SK-N-DZ (cell line): ENCODE data around the gene MYOM3.

Experiments
- DNase-seq: peaks from one replicate; pipeline ENCODE4 v3.0.0-alpha.2; 2015; ENCODE audit warnings: low spot score

Gene MYOM3

DNA sequence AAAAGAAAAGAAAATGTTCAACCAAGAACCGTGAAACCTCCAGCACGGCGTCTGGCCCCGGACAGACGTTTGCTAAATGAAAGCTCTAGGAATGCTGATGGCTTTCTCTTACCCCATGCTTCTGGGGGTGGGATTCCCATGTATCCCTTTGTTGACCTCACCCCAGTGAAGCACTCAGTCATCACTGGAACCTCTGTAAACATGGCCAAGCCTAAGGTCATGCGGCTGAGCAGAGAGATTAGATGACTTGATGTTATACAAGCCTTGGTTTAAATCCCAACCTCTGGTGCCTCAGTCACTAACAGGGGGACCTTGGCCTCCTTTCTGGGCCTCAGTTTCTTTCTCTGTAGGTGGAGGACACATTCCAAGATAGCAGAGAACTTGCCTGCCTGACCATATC, 2.8 kb upstream of the MYOM3 start:
- no peak for DNase-seq

DNA sequence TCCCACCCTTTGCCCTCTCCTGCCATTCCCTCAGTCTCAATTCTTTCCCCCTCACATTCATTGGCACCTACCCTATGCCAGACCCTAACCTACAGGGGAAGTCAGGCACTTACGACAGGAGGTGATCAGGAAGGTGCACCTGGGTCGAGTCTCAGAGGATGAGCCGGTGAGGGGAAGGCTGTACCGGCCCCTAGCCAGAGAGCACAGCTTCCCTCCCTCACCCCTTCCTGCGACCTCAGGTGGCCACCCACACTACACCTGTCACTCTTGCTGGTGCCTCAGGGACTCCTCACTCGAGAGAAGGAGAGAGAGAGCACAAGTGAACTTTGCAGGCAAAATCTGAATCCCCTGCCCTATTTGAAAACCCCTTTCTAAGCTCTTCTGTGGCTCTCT, 1.7 kb upstream of the MYOM3 start:
- DNase-seq, result no peak

DNA sequence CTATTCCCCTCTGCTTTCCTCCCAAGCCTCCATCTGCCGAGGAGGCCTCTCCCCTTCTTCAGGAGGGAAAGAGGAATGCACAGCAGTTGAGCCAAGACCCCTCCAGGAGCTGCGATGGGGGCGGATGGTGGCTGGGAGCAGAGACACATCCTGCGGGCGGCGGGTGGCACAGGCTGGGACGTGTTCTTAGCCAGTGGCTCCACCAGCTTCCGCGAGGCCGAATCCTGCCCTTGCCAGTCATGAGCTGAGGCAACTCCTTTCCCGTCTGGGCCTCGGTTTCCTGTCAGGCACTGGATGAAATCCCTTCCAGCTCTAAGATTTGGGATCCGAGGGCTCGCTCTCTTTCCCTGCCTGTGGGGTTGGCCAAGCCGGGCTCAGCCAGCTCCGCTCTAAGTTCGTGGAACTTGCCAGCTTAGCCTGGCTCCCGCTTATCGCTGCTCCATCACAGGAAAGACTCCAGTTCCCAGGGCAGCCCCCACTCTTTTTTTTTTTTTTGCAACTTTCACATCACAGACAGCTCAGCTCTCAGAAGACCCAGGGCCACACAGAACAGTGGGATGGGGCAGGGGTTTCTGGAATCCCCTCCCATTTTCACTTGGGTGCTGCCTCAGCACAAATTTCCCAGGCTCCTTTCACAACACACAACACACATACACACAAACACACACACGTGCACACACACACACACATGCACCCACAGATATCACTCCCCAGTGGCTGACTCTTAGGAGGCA, 506 bp downstream of the MYOM3 start:
- DNase-seq, result no peak

DNA sequence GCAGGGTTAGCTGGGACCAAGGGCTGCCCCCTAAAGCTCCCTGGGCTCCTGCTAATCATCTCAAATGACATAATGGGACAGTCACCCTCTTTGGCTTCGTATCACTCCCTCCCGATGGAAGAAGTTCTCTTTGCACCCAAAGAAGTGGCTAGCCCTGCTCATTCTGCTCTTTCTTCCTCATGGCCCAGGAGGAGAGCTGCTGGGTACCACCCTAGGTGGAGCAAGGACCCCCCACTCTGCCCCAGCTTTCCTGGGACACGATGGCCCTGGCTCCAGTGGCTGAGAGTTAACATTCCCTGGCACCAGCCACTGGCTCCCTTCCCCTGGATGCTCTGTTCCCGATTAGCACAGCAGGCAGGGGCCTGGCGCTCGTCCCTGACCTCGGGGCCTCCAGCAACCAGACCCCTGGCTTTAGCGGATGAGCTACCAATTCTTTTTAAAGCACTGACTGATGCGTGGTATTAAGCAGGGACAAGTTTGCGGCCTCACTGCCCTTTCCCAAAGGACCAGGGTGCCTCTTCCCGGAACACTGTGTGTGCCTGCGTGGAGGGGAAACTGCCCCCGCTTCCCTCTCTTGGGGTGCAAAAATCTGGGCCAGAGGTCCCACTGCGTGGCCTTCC, 1.2 kb downstream of the MYOM3 start:
- DNase-seq, result no peak

DNA sequence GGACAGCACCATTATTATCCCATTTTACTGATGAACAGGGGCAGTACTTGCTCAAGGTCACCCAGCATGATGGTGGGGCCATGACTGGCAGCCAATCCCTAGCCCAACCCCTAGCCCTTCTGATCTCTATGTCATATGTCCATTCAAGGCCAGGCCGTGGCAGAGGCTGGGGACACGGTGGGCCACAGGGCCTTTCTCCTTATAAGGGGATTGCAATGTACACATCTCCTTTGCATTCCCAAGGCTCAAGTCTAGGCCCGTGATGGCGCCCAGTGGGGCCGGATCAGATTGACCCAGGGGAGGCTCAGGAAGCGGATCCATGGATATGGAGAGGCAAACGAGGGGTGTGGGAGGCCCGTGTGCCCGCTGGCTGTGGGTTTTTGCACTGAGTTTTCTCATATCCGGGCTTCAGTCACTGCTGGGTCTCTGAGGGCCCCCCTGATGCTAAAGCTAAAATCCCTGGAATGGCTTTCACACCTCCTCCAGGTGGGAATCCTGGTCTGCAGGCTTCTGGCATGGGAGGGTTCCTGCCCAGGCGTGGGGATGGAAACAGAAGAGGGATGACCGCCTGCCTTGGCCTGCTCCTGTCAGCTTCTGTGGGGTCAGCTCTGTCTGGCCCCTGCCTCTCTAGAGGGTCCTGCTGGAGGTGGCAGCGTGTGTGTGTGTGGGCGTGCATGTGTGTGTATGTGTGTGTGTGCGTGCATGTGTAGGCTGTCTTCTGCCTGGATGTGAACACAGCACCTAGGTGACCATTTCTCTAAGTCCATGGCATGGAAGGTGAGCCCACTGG, 2.1 kb downstream of the MYOM3 start:
- DNase-seq, result no peak

DNA sequence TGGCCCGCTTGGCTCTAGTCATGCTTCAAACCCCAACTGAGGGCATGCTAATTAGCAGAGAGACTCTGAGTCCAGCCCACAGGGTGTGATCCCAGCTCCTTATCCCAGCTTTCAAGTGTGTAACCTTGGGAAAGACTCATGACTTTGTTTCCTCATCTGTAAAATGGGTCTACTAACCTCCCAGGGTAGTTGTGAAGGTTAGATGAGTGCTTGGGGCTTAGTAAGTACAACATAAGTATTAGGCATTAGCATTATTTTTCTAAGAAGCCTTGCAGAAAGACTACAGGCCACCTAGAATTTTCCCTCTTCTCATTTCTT, 2.8 kb downstream of the MYOM3 start:
- DNase-seq, result no peak

DNA sequence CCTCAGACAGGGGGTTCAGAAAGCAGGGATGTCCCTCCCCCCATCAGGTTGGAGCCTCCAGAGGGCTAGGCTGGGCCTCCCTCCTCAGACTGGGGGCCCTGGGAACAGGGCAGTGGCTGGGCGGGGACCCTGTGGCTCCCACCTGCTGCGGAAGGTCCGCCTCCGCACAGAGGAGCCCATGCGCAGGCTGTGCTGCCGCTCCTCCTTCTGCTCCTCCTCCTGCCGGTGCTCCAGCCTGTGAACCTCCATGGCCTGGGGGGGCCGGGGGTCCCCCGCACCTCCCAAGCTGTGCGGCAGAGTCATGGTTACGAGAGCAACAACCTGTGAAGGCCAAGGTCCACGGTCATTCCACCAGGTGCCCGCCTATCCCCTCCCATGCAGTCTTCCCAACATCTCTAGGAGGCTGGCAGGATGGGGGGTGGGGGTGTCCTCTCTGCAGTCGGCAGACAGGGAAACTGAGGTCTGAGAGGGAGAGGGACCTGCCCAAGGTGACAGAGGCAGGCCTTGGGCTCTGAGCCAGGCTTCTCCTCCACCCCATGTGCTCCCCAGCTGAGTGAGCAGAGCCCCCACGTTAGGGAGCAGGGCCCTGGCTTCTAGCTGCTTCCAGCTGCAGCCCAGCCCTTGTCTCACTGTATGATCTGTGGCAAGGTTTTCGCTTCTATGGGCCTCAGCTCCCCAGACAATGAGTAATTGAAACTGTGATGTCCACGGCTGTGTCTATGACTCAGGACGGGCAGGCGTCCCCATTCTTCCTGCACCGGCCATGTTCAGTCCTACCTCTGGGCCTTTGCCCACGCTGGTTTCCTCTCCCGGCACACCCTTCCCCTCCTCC, 3.4 kb downstream of the MYOM3 start:
- no peak for DNase-seq

DNA sequence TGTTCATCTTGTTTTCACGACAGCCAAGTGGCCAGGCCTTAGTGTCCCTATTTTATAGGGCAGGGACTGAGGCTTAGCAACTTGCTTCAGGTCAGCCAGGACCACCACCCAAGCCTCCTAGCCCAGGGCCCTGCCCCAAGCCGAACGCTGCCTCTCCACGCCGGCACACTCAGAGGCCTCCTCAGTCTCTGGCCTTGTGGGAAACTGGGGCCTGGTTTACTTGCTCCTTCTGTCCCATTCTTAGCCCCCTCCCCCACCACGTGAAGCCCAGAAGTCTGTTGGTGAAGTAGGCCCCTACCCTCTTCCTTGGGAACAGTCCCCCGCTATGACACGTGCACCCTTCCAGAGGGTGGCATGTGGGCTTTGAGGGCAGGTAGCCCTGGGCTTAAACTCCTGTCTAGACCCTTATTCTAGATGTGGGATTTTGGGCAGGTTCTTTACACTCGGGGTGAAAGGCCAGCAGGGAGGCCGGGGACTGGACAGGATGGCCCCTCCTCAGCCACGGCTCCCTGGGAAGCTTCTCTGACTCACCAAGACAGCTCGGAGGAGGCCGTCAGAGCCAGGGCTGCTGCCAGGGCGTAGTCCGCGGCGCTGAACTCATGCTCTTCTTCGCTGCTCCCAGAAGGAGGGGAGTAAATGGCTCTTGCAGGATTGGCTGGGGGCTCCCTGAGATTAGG, 4.3 kb downstream of the MYOM3 start:
- no peak for DNase-seq

DNA sequence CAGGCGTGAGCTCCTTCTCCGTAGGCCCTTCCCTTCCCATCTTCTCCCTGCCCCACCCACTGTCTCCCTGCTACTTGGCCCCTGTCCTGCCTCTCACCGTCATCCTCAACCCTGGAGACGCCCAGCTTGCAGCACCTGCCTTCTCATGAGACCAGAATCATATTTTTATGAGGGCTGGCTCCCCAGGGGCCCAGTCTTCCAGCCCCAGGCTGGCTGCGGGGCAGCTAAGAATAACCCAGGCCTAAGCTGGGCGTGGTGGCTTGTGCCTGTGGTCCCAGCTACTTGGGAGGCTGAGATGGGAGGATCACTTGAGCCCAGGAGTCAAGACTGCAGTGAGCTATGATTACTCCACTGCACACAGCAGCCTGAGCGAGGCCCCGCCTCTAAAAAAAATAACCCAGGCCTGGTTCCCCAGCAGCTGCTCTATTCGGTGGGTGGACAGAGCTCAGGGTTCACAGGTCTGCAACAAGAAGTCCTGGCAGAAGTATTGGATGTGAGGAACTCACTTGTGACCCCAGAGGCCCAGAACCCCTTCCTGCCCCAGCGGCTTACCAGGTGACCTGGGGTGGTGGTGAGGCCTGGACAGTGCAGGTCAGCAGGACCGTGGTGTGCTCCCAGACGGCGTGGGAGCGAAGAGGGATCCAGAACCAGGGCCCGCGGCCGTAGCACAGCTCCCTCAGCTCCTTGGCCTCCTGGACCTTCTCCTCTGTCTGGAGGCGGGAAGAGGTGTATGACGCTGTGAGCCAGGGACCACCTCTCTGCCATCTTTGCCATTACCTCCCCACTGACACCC, 6.4 kb downstream of the MYOM3 start:
- no peak for DNase-seq

DNA sequence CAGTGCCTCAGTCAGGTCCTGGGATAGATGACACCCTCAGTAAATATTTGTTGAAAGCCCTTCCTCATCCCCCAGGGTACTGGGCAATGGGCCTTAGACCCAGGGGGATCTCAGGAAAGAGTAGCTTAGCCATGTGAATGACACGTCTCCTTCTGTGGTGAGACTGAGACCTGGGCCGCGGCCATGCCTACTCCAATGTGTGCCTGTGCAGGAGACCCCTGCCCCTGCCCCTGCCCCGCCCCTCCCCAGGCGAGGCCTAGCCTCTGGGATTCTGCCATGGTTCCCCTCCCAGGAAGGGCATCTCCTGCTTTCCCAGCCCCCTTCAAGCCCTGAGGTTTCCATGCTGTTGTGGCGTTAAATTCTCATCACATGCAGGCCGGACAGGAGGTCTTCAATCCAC, 7.1 kb downstream of the MYOM3 start:
- no peak for DNase-seq

DNA sequence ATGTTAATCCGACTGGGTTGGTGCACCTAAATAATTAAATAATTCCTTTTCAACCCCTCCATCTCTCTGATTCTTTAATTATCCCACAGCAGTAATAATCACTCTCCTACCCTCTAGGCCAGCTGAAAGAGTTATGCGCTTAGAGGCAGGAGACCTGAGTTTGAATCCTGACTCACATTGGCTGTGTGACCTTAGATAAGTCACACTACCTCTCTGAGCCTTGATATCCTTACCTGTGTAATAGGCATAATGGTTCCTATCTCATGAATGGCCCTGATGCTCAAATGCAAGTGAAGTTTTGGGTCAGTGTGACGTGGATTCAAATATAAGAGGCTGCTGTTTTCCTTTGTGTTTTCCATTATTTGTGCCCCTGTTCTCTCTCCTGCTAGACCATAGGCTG, 8.1 kb downstream of the MYOM3 start:
- DNase-seq, result no peak

DNA sequence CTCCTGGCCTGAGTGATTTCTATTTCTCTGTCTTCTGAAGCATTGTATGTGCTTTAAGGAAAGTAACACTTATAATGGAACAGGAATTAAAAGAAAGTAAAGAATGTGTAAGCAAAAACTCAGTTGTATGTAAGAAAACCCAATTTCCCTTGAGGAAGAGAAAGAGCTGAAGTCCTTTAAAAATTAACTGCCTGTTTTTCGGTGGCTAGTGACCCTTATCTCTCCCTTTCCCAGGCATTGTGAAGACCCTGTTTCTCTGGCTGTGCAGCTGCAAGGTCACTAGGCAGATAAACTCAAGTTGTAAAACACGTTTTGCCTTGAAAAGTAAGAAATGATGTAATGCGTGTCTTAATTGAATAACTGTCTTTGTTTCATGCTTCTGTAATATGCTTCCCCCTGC, 8.5 kb downstream of the MYOM3 start:
- DNase-seq, result no peak

DNA sequence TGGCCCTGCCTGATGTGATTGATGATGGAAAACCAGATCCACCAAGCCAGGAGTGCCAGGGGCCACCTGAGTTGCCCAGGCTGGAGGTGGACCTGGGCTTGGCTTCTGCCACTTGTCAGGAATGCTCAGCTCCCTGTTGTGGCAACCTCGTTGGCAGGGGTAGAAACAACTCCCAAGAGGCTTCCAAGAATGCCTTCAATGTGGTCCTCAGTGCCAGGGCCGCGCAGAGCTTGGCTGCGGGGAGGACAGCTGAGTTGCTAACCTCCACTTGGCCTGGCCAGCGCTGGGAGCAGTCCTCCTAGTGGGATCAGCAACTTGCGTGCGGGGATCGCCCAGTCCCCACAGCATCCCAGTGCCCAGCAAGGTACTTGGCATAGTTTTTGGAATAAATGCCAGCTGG, 9.0 kb downstream of the MYOM3 start:
- no peak for DNase-seq

DNA sequence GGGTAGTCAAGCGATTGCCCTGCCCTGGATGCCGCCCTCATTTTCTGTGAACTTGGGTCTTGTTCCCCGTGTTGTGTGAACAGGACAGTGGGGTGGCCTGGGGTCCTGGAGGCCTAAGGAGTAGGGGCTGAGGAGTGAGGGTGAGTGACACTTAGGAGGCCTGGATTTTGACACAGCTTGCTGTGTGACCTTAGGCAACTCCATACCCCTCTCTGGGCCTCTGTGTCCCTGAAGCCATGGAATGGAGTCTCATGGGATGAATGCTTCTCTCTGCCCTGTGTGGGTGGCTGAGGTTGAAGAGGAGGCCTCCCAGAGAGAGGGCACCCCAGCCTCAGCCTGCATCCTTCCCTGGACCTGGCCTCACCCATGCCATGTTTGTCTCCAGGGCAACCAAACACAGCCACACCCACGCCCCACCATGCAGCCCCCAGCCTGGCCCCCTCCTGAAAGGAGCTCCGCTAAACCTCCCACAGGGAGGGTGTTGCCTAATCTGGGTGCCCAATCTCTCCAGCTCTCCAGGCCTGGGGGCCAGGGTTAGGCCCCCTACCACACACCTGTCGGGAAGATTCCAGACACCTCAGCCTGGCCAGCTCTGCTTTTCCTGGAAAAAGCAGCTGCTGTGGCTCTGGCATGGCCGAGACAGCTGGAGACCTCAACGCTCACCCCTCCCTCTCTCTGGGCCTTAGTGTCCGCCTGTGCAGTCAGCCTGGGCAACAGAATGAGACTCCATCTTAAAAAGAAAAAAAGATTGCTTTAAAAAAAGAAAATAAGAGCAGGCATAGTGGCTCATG, 9.9 kb downstream of the MYOM3 start:
- peak; percentile 22 for DNase-seq

DNA sequence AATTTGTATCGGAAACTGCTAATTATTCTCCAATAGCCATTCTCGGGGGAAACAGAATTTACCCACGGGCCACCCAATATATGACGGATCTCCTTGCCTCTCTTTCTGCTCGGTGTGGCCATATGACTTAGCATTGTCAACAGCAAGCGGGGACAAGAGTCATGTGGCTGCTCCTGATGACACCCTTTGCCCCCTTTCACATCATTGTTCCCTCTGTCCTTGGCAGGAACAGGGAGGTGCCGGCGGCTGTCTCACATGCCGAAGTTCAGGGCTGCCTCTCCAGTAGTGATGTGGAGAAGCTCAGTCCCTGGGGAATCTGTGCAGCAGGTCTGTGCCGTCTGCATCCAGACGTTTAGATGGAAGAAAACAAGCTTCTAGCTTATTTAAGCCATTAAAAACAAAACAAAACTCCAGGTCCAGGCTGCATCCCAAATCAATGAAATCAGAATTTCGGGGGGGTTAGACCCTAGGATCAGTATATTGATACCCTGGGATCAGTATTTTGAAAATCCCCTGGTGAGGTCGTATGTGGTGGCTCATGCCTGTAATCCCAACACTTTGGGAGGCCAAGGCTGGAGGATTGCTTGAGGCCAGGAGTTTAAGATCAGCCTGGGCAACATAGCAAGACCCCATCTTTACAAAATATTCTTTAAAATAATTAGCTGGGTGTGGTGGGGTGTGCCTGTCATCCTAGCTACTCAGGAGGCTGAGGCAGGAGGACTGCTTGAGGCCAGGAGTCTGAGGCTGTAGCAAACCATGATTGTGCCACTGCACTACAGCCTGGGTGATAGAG, 10.8 kb downstream of the MYOM3 start:
- no peak for DNase-seq

DNA sequence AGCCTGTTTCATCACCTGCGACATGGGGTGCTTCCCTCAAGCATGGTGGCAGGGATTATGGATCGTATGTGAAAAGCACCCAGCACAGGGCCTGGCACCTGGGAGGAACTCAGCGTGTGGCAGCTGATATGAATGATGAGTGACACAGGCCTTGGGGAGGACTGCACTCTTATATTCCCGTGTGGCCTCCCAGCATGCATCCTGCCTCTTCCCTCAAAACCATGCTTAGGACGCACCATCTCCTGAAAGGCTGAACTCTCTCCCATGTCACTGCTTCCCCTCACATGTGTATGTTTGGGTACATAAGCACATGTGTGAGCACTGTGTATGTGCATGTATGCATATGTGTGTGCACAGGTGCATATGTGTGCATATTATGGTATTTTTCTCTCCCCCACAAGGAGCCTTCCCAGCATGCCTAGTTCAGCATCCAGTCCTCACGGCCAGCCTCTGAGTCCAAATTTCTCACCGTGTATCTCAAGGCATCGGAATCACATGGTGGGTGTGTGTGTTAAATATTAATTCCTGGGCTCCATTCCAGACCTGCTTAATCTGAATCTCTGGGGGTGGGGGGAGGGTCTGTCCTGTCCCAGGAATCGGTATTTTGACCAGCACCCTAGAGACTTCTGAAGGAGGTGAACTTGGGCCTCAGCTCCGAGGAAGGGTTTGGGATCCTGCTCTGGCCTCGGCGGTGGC, 12.8 kb downstream of the MYOM3 start:
- DNase-seq, result no peak

DNA sequence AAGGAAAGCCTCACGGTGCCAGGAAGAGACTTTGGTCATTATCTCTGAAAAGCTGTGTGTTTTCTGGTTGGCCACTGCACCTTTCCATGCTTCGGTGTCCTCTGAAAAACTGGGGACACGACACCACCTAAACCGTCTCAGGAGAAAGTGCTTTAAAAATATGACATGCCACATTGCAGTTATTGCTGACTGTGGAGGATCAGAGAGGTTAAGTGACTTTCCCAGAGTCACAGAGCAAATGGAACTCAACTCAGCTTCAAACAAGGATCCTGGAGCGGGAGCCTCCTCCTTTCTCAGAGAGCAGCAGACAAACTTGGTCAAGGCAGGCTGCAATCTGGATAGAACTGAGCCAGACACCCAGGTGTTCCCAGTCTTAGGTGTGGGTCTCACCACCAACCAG, 13.8 kb downstream of the MYOM3 start:
- DNase-seq, result no peak

DNA sequence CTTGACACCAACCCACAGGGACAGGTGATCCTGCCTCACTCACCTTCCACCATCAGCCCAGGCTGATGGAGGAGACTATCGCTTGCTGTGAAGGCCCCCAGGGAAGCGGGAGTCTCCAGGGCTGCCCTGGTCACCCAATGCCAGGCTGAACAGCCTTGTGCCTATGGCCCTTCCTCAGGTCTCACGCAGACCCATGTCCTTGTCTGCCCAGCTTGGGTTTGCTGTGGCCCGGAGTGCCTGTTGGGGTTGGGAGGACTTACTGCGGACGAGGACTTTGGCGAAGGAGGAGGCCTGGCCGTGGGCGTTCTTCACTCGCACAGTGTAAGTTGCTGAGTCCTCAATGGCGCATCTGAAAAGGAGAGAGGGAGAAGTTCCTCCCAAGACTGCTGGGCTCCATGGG, 14.3 kb downstream of the MYOM3 start:
- no peak for DNase-seq

DNA sequence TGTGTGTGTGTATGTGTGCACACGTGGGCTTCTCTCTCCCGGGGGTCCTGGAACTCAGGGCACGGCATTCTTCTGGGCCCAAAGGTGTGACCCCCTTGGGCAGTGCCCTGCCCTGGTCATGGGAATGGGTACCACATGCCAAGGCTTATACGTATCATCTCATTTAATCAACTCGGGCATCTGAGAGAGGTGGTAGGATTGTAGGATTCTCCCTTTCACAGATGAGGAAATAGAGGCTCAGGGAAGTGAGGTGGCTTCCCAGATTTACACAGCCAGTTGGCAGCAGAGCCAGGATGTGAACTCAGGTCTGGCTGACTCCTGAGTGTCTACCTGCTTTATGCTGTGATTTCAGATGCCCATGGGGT, 15.2 kb downstream of the MYOM3 start:
- no peak for DNase-seq
